Lower leg skin (tissue), 4 donors: ENCODE measurements around the gene CALN1. TPM values are rescaled to one million over a fixed set of nuclear protein-coding genes. Genes with fewer than 3 reads are reported as not detected.

Experiments
- DNase-seq, 2 donors: peaks; one replicate each; pipeline ENCODE4 v3.0.0-alpha.2; 2019; ENCODE audit warnings: low spot score in 2 of 2
- H3K4me3 ChIP-seq: fragments of 200-600 bp; sonication (generic); 2 replicates; pipeline ENCODE4 v1.5.1; 2017; ENCODE audit warnings: mild to moderate bottlenecking, low read depth; ENCODE audit not compliant: poor library complexity, severe bottlenecking
- POLR2A ChIP-seq, 2 donors: fragments of 450-650 bp; IDR thresholded peaks; one replicate each; pipeline ENCODE4 v1.6.1; 2016 to 2017; ENCODE audit warnings: antibody characterized with exemption in 2 of 2, mild to moderate bottlenecking in 1 of 2, moderate library complexity in 1 of 2
- WGBS, 2 donors: methylation state at CpG; one replicate each; pipeline ENCODE4 v1.1.5; 2018; 5-methylcytosine and 5-hydroxymethylcytosine counted together
- intact Hi-C: fragments of 100-400 bp; cut with DNase I; formaldehyde crosslinking; loops from one replicate; pipeline ENCODE4 v1.15.0; 2023; ENCODE audit warnings: low total_unique reads
- total RNA-seq, 4 donors: library from RNA; depleted of rRNA; stranded (reverse); fragments of >200 nt; gene quantifications; one replicate each; pipeline ENCODE4 v1.1.0, GENCODE V29; 2016
- TF ChIP-seq, protein P1 (sequence below), 3 donors: fragments of 450-650 bp; IDR thresholded peaks; one replicate each; pipeline ENCODE4 v1.5.1; 2016; ENCODE audit warnings: antibody characterized with exemption in 3 of 3, mild to moderate bottlenecking in 3 of 3, moderate library complexity in 2 of 3

Gene CALN1
- total RNA-seq, 4 donors from 2014 or later, result 2.3 to 11.2 (median 7.3) TPM

DNA sequence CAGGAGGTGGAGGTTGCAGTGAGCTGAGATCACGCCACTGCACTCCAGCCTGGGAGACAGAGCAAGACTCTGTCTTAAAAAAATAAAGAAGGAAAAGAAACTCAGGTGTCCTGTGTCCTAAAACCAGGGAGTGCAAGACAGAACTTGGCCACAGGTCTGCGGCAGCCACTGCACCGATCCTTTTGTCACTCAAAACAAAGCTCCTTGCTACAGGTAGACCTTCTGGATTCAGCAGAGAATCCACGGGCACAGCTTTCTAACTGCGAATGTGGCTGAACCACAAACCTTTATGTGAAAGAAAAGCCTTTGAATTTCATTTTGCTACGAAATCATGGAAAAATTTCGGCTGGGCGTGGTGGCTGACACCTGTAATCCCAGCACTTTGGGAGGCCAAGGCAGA lies 634.9 kb downstream of the CALN1 start:
- WGBS, 2 donors, result 87 to 93% methylated on average over 8 of the region's 8 CpGs
- TF ChIP-seq, protein P1, sequence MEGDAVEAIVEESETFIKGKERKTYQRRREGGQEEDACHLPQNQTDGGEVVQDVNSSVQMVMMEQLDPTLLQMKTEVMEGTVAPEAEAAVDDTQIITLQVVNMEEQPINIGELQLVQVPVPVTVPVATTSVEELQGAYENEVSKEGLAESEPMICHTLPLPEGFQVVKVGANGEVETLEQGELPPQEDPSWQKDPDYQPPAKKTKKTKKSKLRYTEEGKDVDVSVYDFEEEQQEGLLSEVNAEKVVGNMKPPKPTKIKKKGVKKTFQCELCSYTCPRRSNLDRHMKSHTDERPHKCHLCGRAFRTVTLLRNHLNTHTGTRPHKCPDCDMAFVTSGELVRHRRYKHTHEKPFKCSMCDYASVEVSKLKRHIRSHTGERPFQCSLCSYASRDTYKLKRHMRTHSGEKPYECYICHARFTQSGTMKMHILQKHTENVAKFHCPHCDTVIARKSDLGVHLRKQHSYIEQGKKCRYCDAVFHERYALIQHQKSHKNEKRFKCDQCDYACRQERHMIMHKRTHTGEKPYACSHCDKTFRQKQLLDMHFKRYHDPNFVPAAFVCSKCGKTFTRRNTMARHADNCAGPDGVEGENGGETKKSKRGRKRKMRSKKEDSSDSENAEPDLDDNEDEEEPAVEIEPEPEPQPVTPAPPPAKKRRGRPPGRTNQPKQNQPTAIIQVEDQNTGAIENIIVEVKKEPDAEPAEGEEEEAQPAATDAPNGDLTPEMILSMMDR (IDR thresholded peaks at IDR 0.05), result no peak
- no peak for DNase-seq

DNA sequence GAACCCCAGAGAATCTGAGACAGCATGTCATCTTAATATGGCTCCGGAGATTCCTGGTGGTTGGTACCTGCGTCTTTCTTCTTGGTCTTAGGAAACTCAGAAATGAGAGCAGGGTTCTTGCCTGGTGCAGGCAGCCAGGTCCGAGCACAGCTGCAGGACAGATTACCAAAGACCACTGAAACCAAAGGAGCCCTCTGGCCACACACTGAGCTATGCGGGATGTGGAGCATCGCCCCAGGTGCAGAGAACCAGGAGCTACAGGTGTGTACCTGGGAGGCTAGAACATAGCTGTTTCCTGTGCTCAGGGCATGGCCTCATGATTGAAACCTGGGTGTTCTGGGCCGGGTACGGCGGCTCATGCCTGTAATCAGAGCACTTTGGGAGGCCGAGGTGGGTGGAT lies 635.4 kb downstream of the CALN1 start:
- no peak overlapping the region for H3K4me3 ChIP-seq
- WGBS, 2 donors, result 80 to 84% methylated on average over 9 of the region's 9 CpGs
- intact Hi-C loops, result no loop called here
- no peak for DNase-seq
- TF ChIP-seq, protein P1 (IDR thresholded peaks at IDR 0.05), result no peak
- no peak for TF ChIP-seq POLR2A (IDR thresholded peaks at IDR 0.05)

More for the DNA sequence above, 634.9 kb downstream of the CALN1 start:
- H3K4me3 ChIP-seq, result no peak overlapping the region
- intact Hi-C loops, result no loop called here

DNA sequence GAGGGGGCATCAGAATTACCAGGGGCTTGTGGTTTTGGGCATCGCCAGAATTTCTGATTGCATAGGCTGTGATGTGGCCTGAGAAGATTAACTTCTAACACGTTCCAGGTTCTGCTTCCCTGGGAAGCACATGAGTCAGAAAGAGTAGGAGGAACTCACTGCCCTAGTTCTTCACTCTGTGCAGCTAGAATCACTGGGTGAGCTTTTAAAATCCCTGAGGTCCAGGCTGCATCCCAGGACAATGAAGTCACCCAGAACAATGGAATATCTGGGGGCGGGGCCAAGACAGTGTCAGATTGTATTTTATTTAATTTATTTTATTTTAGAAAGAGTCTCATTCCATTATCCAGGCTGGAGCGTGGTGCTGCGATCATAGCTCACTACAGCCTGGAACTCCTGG lies 636.5 kb downstream of the CALN1 start:
- no peak for DNase-seq
- WGBS, 2 donors, result 75 to 79% methylated on average over 5 of the region's 5 CpGs
- intact Hi-C loops, result no loop called here
- no peak for TF ChIP-seq POLR2A (IDR thresholded peaks at IDR 0.05)
- TF ChIP-seq, protein P1 (IDR thresholded peaks at IDR 0.05), result no peak
- no peak overlapping the region for H3K4me3 ChIP-seq

DNA sequence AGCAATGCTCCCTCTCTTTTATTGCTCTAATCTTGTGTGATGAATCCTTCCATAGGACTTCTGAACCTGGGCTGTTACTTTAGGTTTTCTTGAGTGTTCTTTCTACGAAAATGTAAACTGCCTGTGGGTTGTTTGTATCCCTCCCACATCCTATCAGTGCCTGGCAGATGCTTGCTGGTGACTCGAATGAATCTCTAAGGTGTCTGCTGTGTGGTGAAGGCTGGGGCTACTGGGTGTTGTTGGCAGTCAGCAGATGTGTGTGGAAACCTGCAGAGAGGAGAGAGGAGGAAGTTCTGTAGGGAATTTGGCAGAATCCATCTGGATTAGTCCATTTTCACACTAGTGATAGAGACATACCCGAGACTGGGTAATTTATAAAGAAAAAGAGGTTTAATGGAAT lies 639.4 kb downstream of the CALN1 start:
- 38 to 61% methylated on average over 3 of the region's 3 CpGs for WGBS, 2 donors

DNA sequence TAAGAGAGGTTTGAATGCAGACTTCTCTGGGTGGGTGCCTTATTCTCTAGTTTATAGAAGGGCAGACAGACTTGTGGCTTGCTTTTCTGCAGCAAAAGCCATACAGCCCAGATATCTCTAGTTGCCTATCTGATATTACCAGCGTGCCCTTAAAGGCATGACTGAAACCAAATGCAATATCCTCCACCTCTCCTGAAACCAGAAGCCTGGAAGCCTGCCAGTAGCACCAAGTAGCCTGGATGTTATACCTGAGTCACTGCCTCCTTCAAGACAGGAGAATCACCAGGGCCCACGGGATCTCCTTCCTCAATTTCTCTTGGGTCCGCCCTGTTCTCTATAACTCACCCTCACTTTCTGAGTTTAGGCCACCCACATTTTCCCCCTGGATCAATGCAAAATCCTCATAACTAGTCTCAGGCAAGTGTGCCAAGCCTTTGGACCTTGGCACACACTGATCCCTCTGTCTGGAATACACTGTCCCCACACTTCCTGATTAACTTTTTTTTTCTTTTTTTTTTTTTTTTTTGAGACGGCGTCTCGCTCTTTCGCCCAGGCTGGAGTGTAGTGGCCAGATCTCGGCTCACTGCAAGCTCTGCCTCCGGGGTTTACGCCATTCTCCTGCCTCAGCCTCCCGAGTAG lies 641.8 kb downstream of the CALN1 start:
- no peak for DNase-seq
- intact Hi-C loops, result no loop called here
- no peak overlapping the region for H3K4me3 ChIP-seq
- TF ChIP-seq POLR2A (IDR thresholded peaks at IDR 0.05), result no peak
- TF ChIP-seq, protein P1 (IDR thresholded peaks at IDR 0.05), result no peak
- 85 to 87% methylated on average over 11 of the region's 11 CpGs for WGBS, 2 donors

More for the DNA sequence above, 639.4 kb downstream of the CALN1 start:
- intact Hi-C loops, result no loop called here
- DNase-seq, result no peak
- H3K4me3 ChIP-seq, result no peak overlapping the region
- no peak for TF ChIP-seq POLR2A (IDR thresholded peaks at IDR 0.05)
- TF ChIP-seq, protein P1 (IDR thresholded peaks at IDR 0.05), result no peak

DNA sequence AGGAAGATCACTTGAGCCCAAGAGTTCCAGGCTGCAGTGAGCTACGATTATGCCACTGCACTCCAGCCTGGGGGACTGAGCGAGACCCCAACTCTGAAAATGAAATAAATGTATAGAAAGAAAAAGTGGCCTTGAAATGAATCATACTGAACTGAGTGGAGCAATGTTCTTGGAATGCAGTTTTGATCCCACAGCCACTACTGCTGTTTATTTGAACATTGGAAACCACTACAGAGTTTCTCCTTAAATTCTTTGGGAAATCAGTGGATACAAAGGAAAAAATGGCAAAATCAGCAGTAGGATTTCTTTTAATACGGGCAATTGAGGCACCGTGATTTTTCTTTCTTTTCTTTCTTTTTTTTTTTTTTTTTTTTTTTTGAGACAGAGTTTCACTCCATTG lies 642.8 kb downstream of the CALN1 start:
- DNase-seq, result no peak
- intact Hi-C loops, result no loop called here
- 91 to 93% methylated on average over 4 of the region's 4 CpGs for WGBS, 2 donors
- H3K4me3 ChIP-seq, result no peak overlapping the region
- TF ChIP-seq, protein P1 (IDR thresholded peaks at IDR 0.05), result no peak
- TF ChIP-seq POLR2A (IDR thresholded peaks at IDR 0.05), result no peak
